T-helper 1 cell treated with Interleukin-12 subunit alpha and Interleukin-12 subunit beta and Interleukin-4 antibody, amounts not matched to agents 30 ng/mL and 1 ng/mL, for 36 hours (primary cell): ENCODE data around the gene SORL1. TPM values are rescaled to one million over a fixed set of nuclear protein-coding genes. Genes with fewer than 3 reads are reported as not detected.

Experiments used
- intact Hi-C: fragments of 100-400 bp; cut with micrococcal nuclease; formaldehyde crosslinking; loops from one replicate; pipeline ENCODE4 v1.15.1; 2024
- total RNA-seq: library from RNA; stranded (reverse); gene quantifications from 2 replicates; pipeline ENCODE4 v1.2.3, GENCODE V29; 2022

Gene SORL1
- total RNA-seq, 1 donor from 2014 or later, result 125 TPM

DNA sequence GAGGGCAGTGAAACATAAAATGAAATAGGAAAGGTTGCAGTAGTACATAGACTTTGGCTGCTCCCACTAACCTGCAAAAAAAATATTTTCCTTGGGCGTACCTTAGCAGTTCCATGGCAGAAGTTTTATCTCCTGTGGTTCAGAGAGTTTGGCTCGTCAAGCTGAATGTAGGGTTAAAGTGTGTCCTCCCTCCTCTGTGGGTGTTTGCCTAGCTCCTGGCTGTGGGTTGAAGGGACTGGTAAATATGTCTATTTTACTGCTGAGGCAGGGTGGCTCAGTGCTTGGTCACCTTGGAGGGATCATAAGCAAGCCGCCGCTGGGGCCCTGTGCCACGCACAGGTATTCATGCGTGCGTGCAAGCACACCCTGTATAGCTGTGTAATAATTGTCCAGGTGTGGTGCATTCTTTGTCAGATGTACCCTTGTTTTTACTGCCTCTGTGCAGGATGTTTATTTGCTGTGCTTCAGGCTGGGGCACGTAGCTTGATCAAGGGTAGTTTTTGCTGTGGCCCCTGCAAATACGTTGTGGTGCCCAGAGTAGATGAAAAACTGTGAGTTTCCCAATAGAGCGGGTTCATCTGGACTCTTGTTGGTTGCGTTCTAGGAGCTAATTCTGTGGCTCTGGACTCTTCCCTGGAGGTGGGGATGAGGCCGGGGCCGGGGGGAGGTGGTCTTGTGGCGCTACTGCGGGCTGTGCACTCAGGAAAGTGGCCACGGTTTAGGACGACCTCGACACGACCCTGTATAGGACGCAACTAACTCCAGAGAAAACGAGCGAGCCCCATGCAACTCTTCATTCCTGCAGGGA lies 732 bp upstream of the SORL1 start:
- intact Hi-C loops, result loop anchor here (1.0 to 2.0 kb wide), 3 partner anchors 84 to 131 kb away; no protein-coding TSS in a partner anchor

DNA sequence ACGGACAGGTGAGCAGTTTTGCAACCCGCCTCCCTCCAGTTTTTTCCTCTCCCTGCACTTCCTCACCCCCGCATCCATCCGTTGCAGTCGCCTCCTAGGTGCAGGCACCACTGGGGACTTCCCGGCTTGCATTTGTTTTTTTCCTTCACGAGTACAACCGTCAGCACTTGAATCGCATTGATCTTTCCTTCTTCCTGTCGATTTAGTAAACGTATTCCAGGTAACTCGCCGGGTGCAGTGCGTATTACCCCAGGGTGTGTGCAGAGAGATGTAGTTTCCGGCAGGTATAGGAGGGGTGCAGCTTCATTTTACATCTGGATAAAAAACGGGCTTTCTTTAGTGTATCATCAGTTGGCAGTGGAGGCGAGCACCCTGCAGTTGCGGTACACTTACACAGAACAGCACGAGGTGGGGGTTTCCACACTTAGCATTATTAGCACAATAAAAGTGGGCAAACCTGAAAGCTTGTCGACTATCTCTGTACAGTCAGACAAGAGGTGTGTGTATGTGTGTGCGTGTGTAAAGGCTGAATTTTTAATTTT lies 566 bp downstream of the SORL1 start, which contains the start of gene SORL1-AS1:
SORL1-AS1 (minus strand) TSS at position 359 of the 542 bp plus-strand sequence.
- intact Hi-C loops, result loop anchor here (1.0 to 2.0 kb wide), 5 partner anchors 12 to 160 kb away; partner anchors contain the start of gene SC5D

DNA sequence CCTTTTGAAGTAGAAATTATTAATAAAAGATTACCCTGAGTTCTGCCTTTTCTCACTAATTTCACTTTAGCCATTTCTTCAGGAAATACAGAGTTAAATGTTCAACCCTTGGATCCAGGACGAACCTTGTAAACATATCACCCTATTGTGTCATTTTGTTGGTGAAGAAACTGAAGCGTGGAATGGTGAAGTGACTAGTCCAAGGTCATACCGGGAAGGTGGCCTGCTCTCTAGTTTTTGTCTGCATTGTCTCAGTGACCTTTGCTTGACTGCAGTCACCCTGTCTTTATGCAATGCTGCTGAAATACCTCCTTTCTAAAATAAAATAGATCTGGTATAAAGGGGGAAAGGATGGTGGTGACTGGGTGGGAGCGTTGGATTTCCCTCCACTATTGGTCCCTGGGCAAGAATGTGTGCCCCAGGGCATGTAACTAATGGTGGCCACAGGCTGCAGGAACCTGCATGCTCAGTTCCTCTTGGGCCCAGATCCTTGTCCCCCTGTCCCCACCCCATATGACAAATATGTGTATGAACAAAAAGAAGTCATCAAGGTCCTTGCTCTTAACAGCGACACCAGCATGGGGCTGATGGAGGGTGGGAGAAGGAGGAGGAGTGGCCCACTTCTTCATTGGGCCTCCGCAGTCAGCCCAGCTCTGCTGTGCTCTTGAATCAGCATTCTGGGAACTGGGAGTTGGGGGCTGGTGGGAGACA lies 1.6 kb downstream of the SORL1 start:
- intact Hi-C loops, result loop anchor here (2.0 kb wide), 1 partner anchor 91 kb away; no protein-coding TSS in a partner anchor

DNA sequence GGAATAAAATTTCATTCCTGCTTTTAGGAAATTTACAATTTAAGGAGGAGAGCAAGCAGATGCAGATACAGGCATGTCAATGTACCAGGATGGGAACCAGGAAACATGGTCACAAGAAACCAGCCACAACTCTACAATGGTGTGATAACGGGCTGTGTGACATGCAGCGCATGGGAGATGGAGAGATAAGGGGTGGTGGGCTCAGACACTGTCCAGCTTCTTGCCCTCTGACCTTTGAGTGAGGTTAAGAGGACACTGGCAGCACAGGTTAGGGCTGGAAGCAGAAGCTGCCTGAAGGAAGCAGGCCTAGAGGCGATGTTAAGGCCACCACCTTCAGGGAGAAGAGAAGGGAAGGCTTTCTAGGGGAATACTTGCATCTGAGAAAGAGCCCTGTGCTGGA lies 3.0 kb downstream of the SORL1 start:
- intact Hi-C loops, result no loop called here

DNA sequence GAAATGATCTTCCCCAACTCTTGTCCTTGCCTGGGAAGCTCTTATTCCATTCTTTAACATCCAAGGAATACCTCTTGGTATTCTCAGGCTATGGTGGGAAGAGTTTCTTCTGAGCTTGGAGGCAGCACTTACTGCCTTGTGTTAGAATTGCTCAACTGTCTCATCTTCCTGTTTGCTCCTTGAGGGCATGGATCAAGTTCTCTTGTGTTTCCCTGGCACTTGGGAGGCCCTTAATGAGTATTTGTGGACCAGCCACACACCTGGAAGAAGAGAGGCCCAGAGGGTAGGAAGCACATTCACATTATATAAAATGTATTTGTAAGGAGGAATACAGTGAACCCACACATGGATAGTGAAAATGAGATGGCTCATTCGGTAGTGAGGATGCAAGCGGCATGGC lies 4.0 kb downstream of the SORL1 start:
- intact Hi-C loops, result no loop called here

DNA sequence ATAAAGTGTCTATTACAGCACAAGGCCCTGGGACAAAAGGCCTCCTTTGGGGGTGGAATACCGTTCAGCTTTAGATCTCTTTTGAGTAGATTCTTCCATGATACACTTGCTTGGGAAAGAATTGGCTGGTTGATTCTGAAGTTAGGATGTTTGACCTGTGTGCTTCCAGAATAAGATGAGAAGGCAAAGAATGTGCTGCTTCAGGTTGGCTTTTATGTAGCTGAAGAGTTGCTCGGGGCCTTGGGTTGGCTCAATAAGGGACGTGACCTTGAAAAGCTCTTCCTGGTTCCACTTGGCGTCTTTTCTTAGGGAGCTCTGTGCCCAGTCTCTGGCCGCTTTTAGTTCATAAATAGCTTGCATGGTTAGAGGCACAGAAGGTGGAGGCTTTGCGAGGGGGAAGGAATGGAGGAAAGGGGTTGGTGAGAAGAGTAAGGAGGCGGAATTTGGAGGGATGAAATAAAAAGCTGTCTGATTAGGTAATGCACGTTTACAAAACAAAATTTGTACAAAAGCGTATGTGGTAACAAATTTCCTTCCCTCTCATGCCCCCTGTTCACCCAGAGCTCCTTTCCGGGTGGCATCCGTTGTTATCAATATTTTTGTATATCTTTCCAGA lies 4.8 kb downstream of the SORL1 start:
- intact Hi-C loops, result no loop called here

DNA sequence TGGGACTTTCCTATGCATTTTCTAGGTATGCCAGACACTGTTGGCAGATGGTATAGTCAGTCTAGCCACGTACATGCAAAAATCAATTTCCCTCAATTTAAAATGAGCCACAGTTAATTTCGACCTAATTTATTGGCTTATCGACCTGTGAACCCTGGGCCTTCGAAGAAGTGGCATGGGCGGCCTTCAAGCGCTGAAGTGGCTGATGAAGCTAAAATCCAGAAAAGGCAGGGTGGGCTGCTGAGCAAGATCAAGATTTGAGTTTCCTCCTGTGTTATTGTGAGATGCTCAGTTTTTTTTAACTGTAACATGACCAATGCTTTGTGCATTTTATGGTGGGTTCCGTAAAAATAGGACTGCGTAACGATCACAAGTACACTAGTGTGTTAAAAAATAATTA lies 6.4 kb downstream of the SORL1 start:
- intact Hi-C loops, result no loop called here

DNA sequence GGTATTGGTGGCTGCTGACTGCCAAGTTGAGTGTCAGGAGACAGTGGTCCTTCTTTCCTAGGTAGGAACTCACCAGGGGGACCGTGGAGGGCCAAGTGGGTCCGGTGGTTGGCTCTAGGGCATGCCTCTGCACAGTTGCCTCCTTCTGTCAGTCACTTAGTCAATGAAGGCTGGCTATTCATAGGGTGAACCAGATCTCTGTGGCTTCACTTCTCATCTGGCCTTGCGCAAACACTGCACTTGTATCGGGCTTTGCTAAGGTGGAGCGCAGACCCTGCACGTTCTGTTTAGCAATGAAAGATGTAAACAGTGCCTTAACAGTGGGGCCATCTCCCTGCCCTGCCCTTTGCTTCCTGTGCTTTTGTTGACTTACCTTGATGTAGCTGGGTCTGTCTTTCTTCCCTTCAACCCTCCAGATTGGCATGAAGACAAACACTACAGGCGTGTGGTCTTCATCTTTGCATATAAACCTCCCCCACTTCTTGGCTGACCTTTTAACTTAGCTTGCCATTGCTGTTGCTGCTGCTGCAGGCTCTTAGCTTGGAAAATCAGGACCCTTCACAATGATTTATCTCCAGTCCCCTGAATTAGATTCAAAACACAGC lies 7.4 kb downstream of the SORL1 start:
- intact Hi-C loops, result loop anchor here (10.0 kb wide), 3 partner anchors 1115 to 1605 kb away; partner anchors contain the start of gene HSPA8

DNA sequence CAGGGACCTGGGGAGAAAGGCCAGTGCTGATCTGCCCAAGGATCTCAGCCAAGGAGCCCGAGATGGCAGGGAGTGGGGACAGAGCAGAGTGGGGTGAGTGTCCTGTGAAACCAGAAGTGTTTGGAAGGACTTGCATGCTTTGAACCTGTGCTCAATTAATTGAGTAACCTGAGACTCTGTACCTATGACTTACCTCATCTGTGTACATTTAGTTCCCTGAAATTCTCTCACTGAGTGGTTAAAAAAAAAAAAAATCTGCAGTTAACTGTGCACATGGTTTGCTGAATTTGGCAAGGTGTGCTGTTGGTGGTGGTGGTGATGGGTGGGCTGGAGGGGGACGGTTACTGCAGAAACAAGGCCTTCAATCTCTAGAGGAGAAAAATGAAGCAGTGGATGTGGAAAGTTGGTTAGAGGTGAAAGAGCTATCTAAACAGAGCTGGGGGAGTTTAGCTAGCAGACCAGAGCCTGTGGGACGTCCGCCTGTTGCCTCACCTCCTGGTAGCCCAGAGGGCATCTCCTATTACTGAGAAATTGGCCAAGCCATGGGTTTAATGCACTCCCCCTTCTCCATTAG lies 8.9 kb downstream of the SORL1 start:
- intact Hi-C loops, result loop anchor here (10.0 kb wide), 3 partner anchors 1116 to 1604 kb away; partner anchors contain the start of gene HSPA8

DNA sequence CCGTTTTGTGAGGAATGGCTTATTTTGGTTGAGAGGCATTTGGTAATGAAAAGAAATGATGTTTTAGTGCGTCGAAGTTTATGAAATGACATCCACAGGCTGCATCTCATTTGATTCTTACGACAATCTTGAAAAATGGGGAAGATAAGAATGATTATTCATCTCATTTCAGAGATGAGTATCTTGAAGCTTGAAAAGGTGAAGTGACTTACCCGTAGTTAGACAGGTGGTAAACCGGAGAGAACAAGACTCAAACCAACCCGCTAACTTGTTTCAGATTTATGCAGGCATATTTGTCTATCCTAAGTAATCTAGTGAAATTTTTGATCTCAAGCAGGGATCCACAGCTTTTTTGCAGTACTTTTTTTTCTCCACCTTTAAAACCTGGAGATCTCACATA lies 9.7 kb downstream of the SORL1 start:
- intact Hi-C loops, result loop anchor here (10.0 kb wide), 3 partner anchors 1117 to 1603 kb away; partner anchors contain the start of gene HSPA8

DNA sequence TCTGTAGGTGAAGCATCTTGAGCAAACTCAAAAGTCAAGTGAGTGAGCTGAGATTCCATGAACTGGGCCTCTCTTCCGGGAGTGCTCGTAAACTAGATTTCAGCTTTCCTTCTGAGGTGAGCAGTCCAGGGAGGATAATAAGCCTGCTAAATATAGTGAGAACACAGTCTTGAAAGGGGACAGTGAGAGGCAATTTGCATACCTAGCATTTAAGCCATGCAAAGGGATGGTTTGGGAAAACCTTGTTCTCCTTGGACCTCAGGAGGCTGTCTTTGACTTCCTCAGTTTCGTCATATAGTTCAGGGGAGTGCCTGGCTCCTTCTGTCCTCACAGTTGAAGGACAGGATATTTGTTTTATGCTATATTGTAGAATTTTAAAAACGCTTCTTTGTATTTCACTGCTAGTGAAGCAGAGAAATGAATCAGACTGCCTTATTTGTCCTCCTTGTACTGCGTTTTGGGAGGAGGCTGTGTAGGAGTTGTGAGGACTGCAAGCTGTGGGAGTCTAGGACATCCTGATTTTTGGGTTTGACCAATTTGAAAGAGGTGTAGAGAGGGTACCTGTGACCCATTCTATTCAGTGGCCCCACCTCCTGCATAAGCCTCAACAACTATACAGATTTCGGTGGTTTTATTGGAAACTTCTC lies 11.7 kb downstream of the SORL1 start:
- intact Hi-C loops, result loop anchor here (1.0 to 10.0 kb wide), 7 partner anchors 12 to 1601 kb away; partner anchors contain the start of genes HSPA8, SC5D, SORL1 and SORL1-AS1

DNA sequence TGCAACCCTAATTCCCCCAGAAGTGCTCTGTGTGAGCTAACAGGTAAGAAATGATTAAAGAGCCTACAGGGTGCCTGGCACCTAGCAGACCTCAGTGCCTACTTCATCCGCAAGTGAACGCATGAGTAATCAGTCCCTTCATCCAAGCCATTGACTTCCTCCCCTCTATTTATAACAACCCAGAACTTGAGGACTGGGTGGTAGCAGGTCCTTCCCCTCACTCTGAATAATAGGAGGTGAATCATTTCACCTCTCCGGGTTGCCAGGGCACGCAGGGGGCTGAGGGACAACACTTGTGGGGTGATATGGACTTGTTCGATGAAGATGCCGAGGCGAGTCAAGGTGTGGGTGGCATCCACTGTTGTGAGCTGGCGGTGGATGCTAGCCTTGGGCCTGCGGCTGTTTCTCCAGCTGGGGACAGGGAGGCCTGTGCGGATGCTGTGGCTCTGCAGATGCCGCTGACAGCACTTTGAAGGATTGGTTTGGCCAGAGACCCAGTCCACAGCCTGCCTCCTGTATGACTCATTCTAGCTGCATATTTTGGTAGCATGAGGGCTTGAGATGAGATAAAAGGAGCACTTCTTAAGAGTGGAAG lies 12.3 kb downstream of the SORL1 start:
- intact Hi-C loops, result loop anchor here (1.0 to 10.0 kb wide), 7 partner anchors 12 to 1600 kb away; partner anchors contain the start of genes HSPA8, SC5D, SORL1 and SORL1-AS1

DNA sequence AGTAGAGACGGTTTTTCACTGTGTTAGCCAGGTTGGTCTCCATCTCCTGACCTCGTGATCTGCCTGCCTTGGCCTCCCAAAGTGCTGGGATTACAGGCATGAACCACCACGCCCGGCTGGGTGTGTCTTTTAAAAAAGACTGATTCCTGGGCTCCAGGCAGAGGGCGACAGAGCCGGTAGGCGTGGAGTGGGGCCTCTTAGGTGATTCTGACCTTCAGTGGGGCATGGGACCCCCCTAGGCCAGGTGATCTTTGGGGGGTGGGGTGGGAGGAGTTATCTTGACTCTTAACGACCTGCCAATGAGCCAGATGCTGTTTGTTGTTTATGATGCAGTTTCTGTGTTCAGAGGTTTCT lies 13.6 kb downstream of the SORL1 start:
- intact Hi-C loops, result loop anchor here (1.0 to 10.0 kb wide), 4 partner anchors 43 to 1599 kb away; partner anchors contain the start of gene HSPA8

DNA sequence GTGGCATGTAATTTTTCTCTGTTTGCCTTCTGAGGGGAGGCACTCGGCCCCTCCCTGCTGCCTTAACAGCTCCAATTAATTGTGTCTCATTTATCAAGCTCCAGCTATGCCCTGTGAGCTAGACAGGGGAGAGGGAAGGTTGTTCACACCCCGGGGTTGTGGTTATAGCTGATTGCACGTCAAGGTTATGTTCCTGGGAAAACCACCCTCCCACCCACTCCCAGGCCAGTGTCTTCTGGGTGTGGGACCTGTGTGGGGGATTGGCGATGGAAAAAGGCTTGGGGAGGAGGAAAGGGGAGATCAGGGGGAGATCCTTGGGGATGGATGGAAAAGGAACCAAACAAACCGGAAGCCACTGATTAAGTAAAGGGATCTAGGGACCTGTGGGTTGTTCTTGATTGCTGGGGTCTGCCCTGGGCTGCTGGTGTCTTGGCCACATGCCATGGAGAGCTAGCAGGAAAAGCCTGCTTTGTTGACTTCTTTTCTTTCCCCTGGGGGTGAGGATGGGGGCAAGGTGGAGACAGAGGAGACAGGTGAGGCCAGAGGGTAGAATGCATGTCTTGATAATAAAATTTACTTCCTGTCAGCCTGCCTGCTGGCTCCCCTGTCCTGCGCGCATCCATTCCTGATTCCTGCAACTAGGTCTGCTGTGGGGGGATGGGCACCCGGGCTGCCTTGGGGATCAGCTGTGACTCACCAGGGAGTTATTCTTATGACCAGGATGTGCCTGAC lies 14.1 kb downstream of the SORL1 start:
- intact Hi-C loops, result loop anchor here (1.0 to 10.0 kb wide), 4 partner anchors 44 to 1599 kb away; partner anchors contain the start of gene HSPA8

DNA sequence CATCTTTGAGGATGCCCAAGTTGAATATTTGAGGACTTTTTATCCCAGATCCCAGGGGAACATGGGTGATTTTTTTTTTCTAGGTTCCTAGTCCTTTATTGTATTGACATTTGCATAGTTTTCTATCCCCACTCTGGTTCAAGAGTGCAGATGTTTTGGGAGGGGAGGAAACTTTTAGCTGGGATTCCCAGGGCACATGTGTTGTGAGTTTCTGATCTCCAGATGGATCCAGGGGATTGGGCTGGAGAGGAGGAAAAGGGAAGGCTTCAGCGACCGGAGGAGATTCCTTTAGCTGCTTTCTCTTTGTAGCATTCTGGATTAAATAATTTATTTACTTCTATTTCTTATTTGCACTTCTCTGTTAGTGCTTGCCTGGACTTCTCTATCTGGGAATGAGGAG lies 15.4 kb downstream of the SORL1 start:
- intact Hi-C loops, result loop anchor here (10.0 kb wide), 3 partner anchors 1123 to 1597 kb away; partner anchors contain the start of gene HSPA8

DNA sequence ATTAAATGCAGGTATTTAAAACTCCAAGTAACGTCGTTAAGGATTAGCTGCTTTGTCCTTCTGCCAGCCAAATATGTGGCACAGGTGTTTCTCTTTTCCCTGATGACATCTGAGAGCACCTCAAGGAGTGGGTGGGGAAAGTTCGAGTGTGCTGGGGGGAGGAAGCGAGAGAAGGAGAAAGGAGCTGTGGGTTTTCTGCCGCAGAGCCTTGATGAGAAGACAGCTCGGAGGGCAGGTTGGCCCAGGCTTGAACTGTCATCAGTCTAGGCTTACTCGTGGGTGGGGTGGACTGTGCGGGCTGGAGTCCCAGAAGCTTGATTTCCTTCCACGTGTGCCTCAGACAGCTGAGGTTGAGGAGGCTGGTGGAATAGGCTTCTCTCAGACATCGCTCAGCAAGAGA lies 15.9 kb downstream of the SORL1 start:
- intact Hi-C loops, result loop anchor here (1.0 to 10.0 kb wide), 5 partner anchors 14 to 1597 kb away; partner anchors contain the start of genes HSPA8 and SC5D

DNA sequence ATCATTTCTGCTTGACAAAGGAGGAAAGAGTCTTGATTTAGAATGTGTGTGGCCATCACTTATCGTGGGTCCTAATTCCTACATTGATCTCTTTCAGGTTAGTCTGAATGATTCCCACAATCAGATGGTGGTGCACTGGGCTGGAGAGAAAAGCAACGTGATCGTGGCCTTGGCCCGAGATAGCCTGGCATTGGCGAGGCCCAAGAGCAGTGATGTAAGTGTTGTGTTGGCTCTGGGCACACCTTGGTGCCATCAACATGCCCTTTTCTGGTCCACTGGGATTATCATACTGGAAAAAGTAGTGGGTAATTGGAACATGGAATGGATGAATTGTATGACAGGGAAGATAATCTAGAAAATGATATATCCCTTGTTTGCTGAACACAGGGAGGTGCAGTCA lies 17.8 kb downstream of the SORL1 start:
- intact Hi-C loops, result loop anchor here (10.0 kb wide), 3 partner anchors 1125 to 1595 kb away; partner anchors contain the start of gene HSPA8

DNA sequence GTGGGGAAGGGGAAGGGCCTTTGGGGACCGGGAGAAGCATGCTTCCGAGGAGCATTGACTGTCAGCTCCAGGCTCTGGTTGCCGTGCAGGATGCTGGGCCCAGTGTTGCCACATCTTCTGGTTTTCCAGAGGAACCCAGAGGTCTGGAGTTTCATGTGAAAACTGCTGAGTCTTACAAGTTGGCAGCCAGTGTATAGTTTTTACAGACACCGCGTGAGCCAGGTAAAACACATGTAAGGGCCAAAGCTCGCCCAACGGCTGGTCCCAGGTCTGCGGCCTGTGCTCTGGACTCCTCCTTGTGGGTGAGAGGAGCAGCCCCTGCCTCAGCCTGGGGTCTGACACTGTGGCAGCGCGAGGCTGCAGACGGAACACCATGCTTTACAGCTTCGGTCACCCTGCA lies 19.1 kb downstream of the SORL1 start:
- intact Hi-C loops, result no loop called here
